NCI-H748 (cell line): Measurements from ENCODE around the gene OSBP2.

ENCODE experiments used
- DNase-seq: peaks from one replicate; lab custom pipeline; 2025; ENCODE audit not compliant: unreplicated experiment; lab: John Stamatoyannopoulos, UW

OSBP2 gene

DNA sequence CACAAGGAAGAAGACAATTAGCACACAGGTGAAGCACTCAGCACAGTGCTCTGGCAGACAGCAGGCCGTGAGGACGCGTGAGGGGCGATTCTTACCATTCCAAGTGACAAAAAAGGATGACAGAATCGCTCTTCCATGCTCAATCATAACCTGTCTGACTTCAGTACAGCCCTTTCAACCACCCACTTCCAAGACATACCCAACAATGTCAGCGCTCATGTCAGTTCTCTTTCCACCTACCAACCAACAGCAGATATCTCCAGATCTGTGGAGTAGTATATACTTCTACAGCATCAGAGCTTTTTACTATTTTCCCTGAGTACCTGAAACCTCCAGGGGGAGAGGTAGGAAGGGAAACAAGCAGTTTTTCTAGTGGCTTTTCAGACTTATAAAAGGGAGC is 233.7 kb downstream of the OSBP2 start:
- no peak for DNase-seq

DNA sequence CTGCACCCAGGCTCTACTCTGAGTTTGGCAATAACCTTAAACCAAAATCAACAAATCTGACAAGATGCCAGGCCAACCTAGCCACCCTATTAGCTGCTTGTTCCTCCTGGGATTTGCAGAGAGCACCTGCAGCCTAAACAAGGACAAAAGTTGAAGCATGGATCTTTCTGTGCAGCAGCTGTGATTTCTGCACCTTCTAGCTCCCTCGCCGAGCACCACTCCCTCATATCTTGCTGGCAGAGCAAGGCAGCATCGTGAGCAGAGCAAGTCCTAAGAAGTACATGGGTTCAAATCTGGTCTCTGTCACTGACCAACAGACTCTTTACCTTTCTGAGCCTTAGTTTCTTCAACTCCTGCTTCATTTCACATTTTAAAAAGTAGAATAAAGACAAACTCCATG is 235.6 kb downstream of the OSBP2 start:
- no peak for DNase-seq

DNA sequence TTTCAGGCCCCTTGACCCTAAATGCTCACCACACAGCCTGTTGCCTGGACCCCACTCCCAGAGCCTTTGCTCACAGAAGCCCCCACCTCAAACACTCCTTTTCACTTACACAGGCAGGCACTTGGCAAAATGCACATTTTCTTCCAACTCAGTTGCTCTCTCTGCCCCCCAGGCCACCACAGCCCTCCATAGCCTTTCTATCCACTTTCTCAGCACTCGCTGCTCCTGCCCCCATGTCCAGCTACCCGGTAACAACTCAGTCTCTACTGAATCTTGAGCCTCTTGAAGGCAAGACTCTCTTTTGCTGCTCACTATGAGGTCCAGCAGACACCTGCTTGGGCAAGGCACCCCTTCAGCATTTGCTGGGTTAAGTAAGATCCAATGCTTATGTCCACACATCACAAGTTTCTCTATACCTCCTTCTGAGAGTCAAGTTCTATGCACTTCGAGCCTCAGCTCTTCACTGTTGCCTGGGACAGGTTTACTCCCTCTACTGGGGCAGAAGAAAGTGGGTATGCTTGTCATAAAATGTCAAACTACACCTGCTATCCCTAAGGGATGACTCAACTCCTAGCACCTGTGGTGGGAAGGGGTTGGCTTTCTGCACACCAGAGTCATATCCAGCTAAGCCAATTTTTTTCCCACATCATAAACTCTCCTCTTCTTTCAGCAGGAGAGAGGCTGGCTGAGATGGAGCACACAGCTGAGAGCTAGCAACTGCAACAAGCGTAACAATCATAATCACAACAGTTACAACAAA is 237.0 kb downstream of the OSBP2 start:
- no peak for DNase-seq

DNA sequence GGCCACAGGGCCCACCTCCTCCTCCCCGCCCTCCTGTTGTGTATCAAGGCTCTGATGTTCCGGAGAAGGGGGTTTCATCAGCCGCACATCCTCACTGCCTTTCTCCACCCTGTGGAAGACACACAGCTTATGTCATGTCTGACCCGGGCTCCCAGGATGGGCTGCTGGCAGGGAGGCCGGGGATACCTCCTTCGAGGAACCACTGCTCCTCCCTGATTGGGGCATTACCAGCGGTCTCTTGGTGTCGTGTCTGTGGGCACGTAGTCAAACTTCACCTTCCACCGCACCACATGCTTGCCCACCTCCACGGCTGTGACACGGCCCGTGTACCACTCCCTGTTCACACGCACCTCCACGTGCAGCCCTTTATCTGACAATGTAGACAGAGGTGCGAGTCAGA is 238.0 kb downstream of the OSBP2 start:
- no peak for DNase-seq

DNA sequence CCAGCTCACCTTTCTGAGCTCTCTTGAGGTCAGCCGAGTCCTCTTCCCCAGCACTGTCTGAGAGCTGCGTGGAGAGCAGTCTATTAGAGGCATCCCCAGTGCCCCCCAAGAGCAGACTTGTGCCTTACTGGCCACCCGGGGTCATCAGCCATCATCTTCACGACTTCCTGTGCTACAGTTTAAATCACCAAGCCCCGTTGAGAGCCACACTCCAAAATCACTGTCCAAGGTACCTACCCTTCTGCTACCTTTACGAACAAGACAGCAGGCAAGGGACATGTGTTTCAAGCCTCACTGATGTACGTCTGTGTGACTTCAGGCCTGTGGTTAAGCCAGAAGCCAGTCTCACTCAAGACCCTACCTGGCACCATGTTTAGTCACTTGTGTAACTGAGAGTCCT is 238.8 kb downstream of the OSBP2 start:
- no peak for DNase-seq

DNA sequence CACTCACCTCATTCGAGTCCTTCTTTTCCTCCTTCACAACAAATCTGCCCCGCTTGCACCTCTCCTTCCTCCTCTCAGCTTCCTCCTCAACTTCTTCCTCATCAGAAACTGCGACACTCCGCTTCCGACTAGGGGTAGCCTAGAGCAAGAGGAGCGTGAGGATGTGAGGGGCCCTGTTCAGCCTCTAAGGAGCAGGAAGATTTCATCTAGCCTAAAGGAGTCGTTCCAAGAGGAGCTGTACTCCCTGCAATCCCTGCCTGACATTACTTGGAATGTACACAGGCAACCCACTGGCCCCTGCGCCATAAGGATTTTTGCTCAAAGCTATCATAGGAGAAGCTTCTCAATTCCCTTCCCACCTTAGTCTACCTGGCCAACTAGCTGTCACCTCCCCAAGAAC is 239.4 kb downstream of the OSBP2 start:
- no peak for DNase-seq

DNA sequence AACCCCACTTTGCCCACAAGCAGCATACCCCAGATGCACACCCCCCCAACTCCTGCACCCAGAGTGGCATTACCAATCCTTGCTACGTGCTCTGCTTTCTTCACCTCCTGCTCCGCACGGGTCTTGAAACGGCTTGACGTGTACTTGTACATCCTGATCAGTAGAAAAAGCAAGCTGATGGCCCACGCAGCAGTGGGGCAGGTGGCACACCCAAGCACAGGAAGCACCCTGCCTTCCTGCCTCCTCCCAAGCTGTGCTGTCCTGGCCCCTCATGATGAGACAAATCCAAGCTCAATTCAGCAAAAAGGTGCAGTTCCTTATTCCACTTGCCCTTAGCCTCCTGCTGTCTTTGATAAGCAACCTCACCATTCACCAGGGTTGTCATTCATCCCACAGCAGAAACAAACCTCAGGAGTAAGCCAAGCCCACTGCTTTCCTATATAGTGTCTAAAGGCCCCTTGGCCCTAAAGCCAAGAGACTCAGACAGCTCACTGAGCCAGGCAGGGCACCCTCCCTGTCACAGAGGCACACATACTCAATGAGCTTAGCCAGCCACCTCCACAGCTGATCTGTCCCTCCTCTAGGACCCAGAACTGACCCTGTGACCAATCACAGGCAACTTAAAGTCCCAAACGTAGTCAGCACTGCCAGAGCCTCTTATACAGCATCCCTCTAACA is 246.2 kb downstream of the OSBP2 start:
- DNase-seq = no peak

DNA sequence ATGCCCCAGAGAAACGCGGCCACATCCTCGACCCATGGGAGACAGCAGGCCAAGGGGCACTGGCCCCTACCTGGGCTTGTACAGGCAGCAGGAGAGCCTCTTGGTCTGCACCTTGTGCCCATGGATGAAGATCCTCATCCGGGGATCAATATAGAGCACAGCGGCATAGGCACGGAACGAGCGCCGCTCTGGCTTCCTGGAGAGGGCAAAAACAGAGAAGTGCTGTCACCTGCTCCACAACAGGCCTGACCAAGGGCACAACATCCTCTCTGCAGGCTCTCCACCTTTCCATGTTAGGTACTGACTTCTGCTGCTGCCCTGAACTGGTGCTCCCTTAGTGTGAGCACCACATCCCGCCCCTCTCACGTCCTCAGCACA is 246.7 kb downstream of the OSBP2 start:
- DNase-seq = no peak

DNA sequence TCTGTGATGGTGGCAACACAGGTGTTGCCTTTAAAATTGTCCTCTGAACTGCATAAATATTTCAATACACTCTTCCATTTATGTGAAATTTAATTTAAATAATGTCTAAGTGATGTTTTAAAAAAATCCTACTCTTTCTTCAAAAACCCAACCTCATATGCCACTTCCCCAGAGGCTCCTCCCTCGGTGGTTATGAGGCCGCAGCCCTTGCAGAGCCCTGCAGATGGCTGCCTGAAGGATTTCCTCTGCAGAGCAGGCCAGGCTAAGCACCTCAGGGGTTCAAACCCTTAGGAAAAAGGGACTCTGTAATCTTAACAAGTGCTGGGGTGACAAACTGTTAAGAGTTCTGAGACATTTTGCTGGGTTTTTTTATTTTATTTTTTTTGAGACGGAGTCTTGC is 248.7 kb downstream of the OSBP2 start:
- DNase-seq = no peak

DNA sequence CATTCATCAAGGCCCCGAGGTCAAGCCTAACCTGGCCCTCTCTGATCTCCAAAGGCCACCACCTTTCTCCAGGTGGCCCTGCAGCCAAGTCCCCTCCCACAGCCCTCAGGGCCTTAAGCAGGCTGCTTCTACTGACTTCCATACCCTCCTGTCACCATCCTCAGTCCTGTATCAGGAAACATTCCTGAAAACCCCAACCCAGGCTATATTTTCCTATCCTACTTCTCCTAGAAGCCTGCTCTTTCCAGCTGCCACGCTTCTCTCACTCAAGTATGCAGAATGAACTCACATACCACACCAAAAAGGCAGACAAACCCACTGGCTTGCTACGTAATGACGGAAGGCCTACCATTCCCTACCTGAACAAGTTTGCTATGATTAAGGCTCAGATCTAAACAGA is 250.3 kb downstream of the OSBP2 start:
- DNase-seq = no peak

DNA sequence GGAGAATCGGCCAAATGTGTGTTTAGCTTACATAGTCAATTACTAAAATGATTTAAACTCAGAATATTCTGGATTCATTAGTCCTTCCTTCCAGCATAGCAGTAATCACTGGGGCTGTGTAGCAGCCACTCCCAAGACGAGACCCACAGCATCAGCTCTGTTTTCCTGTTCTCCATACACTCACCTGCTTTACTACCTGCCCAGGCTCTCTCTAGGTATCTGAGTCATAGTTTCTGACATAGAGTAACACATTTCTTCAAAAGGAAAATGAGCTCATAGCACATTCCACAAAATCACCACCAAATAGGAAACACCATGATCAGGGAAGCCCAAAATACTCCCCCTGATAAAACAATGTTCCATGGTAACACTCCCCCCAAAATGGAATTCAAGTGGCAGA is 251.0 kb downstream of the OSBP2 start:
- DNase-seq = no peak

DNA sequence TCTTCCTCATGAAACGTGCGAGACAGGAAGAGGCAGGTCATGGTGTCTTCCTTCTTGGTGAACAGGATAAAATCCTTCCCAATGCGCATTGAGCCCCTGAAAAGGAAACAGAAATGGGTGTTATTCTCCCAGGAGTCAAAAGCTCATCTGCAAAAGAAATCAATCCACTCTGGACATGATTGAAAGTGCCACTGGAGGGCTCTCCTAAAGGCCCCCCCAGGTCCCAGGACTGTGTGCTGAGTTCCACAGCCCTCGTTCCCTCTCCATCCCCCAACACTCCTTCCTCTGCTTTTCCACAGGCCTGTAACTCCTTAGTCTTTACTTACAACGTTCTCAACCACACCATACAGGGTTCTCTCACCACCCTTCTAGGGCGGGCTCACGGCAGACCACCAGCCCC is 251.7 kb downstream of the OSBP2 start:
- DNase-seq = no peak

DNA sequence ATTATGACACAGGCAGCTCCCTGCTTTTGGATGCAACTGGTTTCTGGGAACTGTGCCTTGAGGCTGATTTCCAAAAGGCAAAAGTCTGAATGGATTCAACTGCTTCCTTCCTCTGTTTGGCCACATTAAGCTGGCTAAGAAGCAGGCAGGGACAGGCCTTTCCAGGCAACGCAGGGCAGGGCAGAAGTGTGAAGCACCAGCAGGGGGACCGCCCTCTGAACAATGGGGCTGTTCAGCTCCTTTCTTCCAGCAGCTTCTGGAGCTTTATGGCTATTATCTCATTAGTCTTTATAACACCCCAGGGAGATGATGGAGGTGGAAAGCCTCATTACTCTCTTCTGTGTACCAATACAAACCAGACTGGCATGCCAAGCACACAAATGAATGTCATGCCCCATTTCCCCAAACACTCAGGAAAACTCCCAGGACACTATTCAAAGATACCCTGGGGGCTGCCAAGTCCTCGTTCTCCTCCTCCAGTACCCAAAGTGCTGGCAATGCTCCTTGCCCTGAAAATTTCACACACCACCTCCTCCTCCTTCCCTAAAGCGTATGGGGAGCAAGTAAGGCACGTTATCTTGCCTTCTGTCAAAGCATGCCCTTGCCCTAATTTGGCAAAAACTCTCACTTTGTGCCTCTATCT is 252.6 kb downstream of the OSBP2 start:
- peak; percentile 37 for DNase-seq

DNA sequence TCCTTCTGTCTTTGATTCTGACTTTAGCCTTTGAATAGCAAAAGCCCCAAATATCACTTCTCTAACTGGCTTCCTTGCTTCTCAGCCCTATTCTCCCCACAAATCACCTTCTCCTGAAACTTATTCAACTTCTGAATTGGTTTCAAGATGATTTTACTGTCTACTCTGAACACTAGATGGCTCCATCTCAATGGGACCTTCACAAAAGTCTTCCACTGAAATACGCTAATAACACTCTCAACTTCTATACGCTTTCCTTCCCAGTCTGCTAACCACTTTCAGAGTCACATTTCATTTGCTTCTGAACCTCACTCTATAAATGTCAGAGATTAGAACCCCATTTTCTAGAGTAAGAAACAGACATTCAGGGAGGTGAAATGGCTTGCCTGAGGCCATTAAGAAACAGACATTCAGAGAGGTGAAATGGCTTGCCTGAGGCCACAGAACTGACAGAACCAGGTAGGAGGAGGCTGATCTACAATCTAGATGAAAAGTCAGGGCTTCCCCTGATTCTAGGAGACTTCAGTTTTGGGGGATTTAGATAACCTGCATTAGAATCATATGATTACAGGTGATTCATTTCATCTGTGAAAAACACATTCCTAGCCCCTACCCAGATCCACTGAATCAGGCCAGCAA is 253.3 kb downstream of the OSBP2 start:
- peak; percentile 6 for DNase-seq

DNA sequence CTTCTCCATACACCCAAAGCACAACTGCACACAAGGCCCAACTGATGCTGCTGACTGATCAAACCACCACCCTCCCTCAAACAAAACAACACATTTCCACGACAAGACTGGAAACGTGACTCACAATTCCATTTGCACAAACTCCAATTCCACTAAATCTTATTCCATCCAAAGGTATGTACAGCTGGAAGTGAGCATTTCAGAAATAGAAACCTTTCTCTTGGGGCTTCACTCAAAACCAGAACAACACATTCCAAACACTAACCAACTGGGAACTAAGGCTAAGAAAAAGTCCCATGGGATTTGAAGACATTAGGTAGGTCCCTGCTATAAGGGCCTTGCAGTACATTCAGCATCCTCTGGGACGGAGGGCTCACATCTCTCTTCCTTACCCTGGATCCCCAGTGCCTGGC is 254.3 kb downstream of the OSBP2 start:
- no peak for DNase-seq

DNA sequence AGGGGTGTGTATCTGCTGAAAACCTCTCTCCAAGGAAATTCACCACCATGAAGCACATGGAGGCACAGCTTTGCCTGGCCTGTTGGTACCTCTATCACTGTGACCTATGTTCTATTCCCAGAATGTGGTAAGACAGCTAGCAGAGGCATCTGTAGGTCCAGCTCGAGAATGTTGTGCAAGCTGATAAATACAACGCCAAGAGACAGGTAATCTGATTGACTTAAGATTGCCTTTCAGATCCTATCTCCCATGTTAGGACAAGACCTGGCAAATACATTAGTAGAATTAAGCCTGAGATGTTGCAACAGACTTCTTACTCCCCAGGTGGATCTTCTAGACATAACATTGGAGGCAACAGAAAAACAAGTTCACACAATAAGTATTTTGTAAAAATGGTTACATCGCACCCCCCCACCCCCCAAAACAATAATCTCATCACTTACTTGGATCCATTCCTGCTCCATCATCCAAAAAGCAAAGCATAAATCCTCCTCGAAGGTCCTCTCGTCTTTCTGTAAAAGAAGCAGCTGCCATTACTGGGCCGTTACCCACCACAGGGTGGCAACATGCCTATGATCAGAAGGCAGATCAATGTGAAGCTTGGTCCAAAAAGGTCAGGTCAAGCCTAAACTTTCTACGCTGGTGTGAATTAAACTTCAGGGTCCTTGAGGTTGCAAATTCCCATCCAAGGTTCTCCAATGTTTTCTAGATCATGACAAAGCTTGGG is 255.4 kb downstream of the OSBP2 start:
- DNase-seq = no peak

DNA sequence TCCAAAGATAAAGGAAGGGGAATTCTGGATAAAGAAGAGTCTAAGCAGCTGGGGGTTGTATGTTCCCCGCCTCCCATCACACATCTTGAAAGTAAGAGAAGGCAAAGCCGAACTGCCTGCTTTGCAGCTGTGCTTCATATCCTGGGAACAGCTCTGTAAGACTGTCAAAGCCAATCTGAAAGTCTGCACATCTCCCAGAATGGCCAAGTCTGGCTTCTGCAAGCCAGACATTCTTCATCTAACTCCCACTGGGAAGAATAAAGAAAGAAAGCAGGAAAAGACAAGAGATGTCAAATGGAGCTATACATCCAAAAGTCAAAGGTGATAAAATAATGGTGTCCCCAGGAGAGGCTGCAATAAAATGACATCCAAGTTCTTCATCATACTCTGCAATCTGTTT is 258.5 kb downstream of the OSBP2 start:
- DNase-seq = no peak

DNA sequence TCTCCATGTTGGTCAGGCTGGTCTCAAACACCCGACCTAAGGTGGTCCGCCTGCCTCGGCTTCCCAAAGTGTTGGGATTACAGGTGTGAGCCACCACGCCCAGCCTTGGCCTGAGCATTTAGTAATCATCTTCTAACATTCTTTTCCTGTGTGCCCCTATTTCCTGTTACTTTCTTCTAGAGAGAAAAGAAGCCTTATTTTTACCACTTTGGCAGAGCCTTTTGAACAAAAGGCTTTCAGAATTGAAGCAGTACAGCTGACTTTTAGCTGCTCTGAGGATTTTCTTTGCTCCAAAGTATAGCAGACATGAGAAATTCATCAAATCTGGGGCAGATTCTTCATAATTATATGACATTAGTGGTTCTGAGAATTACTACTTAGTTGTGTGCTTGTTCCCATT is 260.5 kb downstream of the OSBP2 start:
- no peak for DNase-seq
